Muscle layer of duodenum (tissue), 2 donors: ENCODE measurements around the gene STAG1.
"Not testable (repeated sequence)": the region's sequence is repeated elsewhere in the genome, so short reads cannot be mapped to it uniquely, and the experiment has no call there.

Experiments
- H3K27ac ChIP-seq: one replicate; pipeline ENCODE4 v1.7.0; 2013; ENCODE audit warnings: mild to moderate bottlenecking, low read length
- H3K27me3 ChIP-seq: one replicate; pipeline ENCODE4 v1.7.0; 2013; ENCODE audit warnings: low read depth, mild to moderate bottlenecking, control low read depth, low read length
- H3K36me3 ChIP-seq, 2 donors: one replicate each; pipeline ENCODE4 v1.7.0; 2013; ENCODE audit warnings: low read length in 2 of 2, control low read depth in 1 of 2, mild to moderate bottlenecking in 1 of 2; ENCODE audit not compliant: insufficient read depth in 2 of 2, control insufficient read depth in 1 of 2
- H3K4me1 ChIP-seq, 2 donors: one replicate each; pipeline ENCODE4 v1.7.0; 2013; ENCODE audit warnings: low read length in 2 of 2, mild to moderate bottlenecking in 2 of 2, control low read depth in 1 of 2, moderate library complexity in 1 of 2; ENCODE audit not compliant: insufficient read depth in 2 of 2, control insufficient read depth in 1 of 2
- H3K4me3 ChIP-seq, 2 donors: one replicate each; pipeline ENCODE4 v1.7.0; 2013; ENCODE audit warnings: low read length in 2 of 2, low read depth in 1 of 2, mild to moderate bottlenecking in 1 of 2
- H3K9me3 ChIP-seq, 2 donors: one replicate each; pipeline ENCODE4 v1.7.0; 2013; ENCODE audit warnings: low read length in 2 of 2, control low read depth in 1 of 2, mild to moderate bottlenecking in 1 of 2; ENCODE audit not compliant: control insufficient read depth in 1 of 2
- donor health status: healthy.

STAG1 gene

DNA sequence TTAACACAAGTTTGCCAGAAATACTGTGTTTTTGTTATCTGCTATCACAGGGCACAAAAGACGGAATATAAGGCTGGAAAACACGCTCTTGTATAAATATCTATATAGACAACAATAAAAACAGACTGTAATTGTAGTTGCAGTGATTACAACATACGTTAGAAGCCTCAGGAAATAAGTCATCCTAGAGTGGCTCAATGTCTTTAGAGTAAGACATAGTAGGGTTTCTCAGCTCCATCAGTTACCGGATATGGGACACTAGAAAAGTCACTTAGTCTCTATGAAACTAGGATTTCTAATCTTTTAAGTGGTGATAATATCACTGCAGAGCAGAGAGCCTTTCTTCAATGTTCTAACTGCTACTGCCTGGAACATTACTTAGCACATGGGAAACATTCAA lies 208.8 kb downstream of the STAG1 start:
- Histone ChIP-seq H3K4me1 (no peaks in the 10 kb centered on the region), H3K27me3 (no peaks in the 10 kb centered on the region), H3K27ac (no peak overlapping the region), H3K4me3 (no peak overlapping the region), H3K36me3 (no peaks in the 10 kb centered on the region), H3K9me3 (no peaks in the 10 kb centered on the region)

GRCh38 chr3:136535906-136536305 lies 216.3 kb downstream of the STAG1 start:
- Histone ChIP-seq H3K27ac (no peak overlapping the region), H3K4me1 (no peaks in the 10 kb centered on the region), H3K27me3 (no peaks in the 10 kb centered on the region), H3K4me3 (no peak overlapping the region), H3K9me3 (peaks cover 0 to 2% of the 10 kb centered on the region in 2 donors), H3K36me3 (peaks cover 0 to 8% of the 10 kb centered on the region in 2 donors)

DNA sequence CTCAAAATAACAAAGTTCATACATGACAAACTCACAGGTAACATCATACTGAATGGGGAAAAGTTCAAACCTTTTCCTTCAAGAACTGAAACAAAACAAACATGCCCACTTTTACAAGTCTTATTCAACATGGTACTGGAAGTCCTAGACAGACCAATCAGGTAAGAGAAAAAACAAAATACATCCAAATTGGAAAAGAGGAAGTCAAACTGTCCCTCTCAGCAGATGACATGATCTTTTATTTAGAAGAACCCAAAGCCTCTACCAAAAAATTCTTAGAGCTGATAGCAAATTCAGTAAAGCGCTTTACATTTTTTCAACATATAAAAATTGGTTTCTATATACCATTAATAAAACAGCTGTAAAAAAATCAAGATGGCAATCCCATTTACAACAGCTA lies 219.4 kb downstream of the STAG1 start:
- Histone ChIP-seq H3K27ac (no peak overlapping the region), H3K36me3 (peaks cover 0 to 8% of the 10 kb centered on the region in 2 donors), H3K9me3 (peaks cover 0 to 2% of the 10 kb centered on the region in 2 donors), H3K27me3 (no peaks in the 10 kb centered on the region), H3K4me3 (no peak overlapping the region), H3K4me1 (no peaks in the 10 kb centered on the region)

DNA sequence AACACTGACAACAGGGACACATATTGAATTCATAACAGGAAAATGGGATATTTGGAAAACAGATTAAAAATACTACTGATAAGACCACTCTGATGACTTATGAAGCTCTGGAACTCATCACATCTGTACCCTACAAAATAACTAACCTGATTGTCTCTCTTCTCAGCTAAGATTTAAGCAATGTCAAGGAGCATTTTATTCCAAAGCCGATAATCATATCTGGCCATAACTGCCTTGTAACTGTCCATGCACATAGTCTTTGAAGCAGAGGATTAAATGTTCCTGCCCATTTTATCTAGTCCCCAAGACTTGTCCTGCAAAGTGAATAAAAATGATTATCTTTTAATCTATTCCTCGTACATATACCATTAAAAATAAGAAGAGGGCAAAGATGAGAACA lies 234.1 kb downstream of the STAG1 start:
- H3K36me3 ChIP-seq: no peaks in the 10 kb centered on the region
- H3K4me1 ChIP-seq: no peaks in the 10 kb centered on the region
- no peak overlapping the region for H3K4me3 ChIP-seq
- H3K27me3 ChIP-seq: no peaks in the 10 kb centered on the region
- H3K9me3 ChIP-seq: no peaks in the 10 kb centered on the region
- no peak overlapping the region for H3K27ac ChIP-seq

DNA sequence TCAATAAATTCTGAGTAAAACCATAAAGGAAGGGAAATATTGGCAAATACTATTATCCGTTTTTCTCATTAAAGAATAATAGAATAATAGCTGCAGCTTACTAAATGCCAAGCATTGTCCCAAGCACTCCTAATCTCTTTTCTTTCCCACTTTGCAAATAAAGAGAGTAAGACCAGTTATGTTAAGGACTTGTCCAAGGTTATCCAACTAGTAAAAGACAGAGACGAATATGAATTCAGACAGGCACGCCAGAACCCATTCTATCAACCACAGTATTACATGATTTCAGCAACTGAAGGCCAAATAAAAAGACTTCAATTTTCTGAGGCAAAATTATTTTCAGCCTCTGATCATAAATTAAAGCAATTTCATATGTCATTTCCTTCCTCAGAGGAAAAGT lies 235.5 kb downstream of the STAG1 start:
- Histone ChIP-seq H3K27me3 (no peaks in the 10 kb centered on the region), H3K27ac (no peak overlapping the region), H3K36me3 (no peaks in the 10 kb centered on the region), H3K4me1 (no peaks in the 10 kb centered on the region), H3K4me3 (no peak overlapping the region), H3K9me3 (no peaks in the 10 kb centered on the region)

DNA sequence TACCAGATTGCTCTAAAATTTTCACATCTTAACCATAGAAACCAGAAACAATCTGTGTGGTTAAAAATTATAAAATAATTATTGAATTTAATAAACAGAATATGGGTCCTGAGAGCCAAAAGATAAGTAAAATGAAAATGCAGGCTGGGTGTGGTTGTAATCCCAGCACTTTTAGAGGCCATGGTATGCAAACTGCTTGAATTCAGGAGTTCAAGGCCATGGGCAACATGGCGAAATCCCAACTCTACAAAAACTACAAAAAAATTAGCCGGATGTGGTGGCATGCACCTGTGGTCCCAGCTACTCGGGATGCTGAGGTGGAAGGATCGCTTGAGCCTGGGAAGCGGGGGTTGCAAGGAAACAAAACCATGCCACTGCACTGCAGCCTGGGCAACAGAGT lies 236.1 kb downstream of the STAG1 start:
- Histone ChIP-seq H3K27ac (no peak overlapping the region), H3K27me3 (no peaks in the 10 kb centered on the region), H3K36me3 (no peaks in the 10 kb centered on the region), H3K9me3 (no peaks in the 10 kb centered on the region), H3K4me3 (no peak overlapping the region), H3K4me1 (no peaks in the 10 kb centered on the region)

DNA sequence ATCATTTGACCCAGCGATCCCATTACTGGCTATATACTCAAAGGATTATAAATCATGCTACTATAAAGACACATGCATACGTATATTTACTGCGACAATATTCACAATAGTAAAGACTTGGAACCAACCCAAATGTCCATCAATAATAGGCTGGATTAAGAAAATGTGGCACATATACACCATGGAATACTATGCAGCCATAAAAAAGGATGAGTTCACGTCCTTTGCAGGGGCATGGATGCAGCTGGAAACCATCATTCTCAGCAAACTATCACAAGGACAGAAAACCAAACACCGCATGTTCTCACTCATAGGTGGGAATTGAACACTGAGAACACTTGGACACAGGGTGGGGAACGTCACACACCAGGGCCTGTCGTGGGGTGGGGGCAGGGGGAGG lies 237.6 kb downstream of the STAG1 start:
- H3K27ac ChIP-seq, H3K27me3 ChIP-seq, H3K36me3 ChIP-seq, H3K9me3 ChIP-seq, H3K4me1 ChIP-seq, H3K4me3 ChIP-seq: not testable (repeated sequence)

DNA sequence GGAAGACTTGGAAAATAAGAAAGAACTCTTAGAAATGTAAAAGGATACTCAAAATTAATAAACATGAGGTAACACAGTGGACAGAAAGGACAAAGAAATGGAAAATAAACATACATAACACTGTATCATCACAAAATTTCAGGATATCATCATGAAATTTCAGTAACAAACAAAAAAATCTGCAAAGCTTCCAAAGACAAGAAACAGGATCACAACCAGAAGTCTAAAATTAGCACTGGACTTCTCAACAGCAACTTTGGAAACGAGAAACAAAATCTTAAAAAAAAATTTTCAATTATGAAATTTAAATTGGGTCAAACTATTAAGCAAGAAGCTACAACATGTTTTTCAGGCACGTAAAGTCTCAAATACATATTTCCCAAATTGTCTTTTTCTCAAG lies 238.8 kb downstream of the STAG1 start:
- H3K9me3 ChIP-seq: no peaks in the 10 kb centered on the region
- H3K4me3 ChIP-seq: no peak overlapping the region
- no peaks in the 10 kb centered on the region for H3K4me1 ChIP-seq
- no peaks in the 10 kb centered on the region for H3K27me3 ChIP-seq
- H3K27ac ChIP-seq: no peak overlapping the region
- no peaks in the 10 kb centered on the region for H3K36me3 ChIP-seq

DNA sequence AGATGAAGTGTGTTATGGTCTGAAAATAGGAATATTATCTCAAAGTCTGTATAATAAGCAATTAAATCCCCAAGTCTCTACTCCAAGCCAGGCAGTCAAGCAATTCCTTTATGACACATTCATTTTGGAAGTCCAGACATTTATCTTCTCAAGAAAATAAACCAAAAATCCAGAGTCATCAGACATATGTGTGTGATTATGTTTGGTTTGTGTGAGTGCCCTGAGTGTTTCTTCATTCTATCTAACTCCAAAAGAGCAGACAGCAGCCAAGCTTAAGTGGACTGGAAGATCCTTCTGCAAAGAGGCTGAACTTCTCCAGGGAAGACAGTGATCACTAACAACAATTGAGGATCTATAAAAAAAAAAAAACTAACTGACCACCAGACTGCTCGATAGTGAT lies 239.8 kb downstream of the STAG1 start:
- Histone ChIP-seq H3K36me3 (no peaks in the 10 kb centered on the region), H3K27ac (no peak overlapping the region), H3K4me1 (no peaks in the 10 kb centered on the region), H3K9me3 (no peaks in the 10 kb centered on the region), H3K4me3 (no peak overlapping the region), H3K27me3 (no peaks in the 10 kb centered on the region)

- H3K4me3 ChIP-seq: no peak overlapping the region
- H3K27me3 ChIP-seq: no peaks in the 10 kb centered on the region
- no peak overlapping the region for H3K27ac ChIP-seq
- H3K9me3 ChIP-seq: no peaks in the 10 kb centered on the region
- H3K36me3 ChIP-seq: no peaks in the 10 kb centered on the region
- H3K4me1 ChIP-seq: no peaks in the 10 kb centered on the region
These were observed 246.5 kb downstream of the STAG1 start for GRCh38 chr3:136505676-136506075.

GRCh38 chr3:136503056-136503455 lies 249.1 kb downstream of the STAG1 start:
- peaks cover 0 to 8% of the 10 kb centered on the region in 2 donors for H3K36me3 ChIP-seq
- H3K9me3 ChIP-seq: no peaks in the 10 kb centered on the region
- no peaks in the 10 kb centered on the region for H3K27me3 ChIP-seq
- no peak overlapping the region for H3K27ac ChIP-seq
- no peak overlapping the region for H3K4me3 ChIP-seq
- no peaks in the 10 kb centered on the region for H3K4me1 ChIP-seq

- no peak overlapping the region for H3K27ac ChIP-seq
- peaks cover 3 to 13% of the 10 kb centered on the region in 2 donors for H3K36me3 ChIP-seq
These were observed 253.2 kb downstream of the STAG1 start for GRCh38 chr3:136498919-136499447.

More at GRCh38 chr3:136498919-136499447, 253.2 kb downstream of the STAG1 start:
- H3K27me3 ChIP-seq: no peaks in the 10 kb centered on the region
- no peak overlapping the region for H3K4me3 ChIP-seq
- H3K9me3 ChIP-seq: no peaks in the 10 kb centered on the region
- no peaks in the 10 kb centered on the region for H3K4me1 ChIP-seq
